CD4-positive, alpha-beta T cell treated with Interleukin-12 subunit alpha and Interleukin-12 subunit beta, for 1 hour (primary cell): Measurements from ENCODE around the gene STK11IP.

Source experiments
- DNase-seq: peaks from one replicate; pipeline ENCODE4 v3.0.0-alpha.2; 2020

The STK11IP gene

GRCh38 chr2:219563271-219563928, 34.3 kb upstream of the STK11IP start:
- DNase-seq = no peak

- no peak for DNase-seq
Observed at GRCh38 chr2:219565130-219566080, 32.3 kb upstream of the STK11IP start.

DNA sequence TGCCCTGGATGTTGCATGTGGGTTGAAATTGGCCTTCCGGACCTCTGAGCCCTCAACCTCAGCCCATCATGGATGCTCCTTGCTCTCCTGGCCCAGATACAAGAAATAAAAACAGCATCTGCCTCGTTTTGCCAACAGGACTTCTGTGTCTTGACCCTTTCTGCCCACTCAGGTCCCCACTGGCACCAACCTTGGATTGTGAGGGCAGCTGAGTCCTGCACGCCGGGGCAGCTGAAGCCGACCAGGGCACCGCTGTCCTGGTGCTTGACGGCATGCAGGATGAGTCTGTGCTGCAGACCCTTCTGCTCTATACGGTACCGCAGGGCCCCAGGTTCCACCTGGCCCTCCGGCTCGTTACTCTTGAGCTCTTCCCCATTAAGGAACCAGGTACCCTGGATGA, 31.0 kb upstream of the STK11IP start:
- no peak for DNase-seq

DNA sequence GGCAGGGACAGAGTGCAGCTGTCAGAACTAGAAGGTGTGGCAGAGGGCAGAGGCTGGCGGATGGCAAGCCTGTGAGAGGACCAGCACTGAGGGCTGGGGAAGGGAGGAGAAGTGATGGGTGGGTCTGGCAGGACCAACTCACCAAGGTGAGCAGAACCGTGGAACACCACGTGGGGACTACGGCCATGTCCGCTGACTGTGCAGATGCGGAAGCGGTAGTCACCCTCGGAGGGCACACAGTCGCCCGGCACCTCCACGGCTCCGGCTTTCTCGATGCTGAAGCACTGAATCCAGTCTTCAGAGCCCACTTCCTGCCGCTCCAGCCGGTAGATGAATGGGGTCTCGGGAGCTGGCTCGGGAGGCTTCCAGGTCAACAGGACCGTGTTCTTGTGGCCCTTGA, 30.5 kb upstream of the STK11IP start:
- DNase-seq = no peak

- DNase-seq = no peak
Observed at GRCh38 chr2:219567791-219568361, 29.8 kb upstream of the STK11IP start.

- DNase-seq = no peak
Observed at GRCh38 chr2:219569041-219569440, 28.6 kb upstream of the STK11IP start.

GRCh38 chr2:219569635-219570034, 28.0 kb upstream of the STK11IP start:
- DNase-seq = no peak

DNA sequence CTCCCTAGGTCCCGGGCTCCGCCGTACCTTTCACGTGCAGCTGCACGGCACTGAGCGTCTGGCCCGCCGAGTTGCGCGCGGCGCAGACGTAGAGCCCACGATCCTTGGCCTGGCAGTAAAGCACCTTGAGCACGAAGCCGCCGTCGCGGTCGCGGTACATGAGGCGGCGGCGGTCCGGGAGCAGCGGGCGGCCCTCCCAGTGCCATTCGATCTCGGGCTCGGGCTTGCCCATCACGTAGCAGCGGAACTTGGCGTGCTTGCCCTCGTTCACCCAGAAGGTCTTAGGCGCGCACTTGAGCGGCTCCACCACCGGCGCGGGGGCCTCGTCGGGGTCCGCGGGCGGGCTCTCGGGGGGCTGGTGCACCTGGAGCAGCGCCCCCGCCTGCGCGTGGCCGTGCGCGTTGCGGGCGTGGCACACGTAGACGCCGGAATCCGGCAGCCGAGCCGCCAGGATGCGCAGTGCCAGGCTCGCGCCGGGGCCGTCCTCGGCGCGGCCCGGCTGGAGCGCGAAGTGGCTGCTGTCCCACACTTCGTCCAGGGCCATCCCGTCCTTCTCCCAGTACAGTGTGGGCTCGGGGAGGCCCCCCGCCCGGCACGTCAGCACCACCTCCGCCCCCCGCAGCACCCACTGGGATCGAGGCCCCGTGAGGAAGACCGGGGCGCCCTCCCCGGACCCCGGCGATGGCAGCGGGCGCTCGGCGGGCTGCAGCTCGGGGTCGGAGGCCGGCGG, 27.3 kb upstream of the STK11IP start:
- no peak for DNase-seq

- no peak for DNase-seq
Observed at GRCh38 chr2:219570924-219571310, 26.7 kb upstream of the STK11IP start.

DNA sequence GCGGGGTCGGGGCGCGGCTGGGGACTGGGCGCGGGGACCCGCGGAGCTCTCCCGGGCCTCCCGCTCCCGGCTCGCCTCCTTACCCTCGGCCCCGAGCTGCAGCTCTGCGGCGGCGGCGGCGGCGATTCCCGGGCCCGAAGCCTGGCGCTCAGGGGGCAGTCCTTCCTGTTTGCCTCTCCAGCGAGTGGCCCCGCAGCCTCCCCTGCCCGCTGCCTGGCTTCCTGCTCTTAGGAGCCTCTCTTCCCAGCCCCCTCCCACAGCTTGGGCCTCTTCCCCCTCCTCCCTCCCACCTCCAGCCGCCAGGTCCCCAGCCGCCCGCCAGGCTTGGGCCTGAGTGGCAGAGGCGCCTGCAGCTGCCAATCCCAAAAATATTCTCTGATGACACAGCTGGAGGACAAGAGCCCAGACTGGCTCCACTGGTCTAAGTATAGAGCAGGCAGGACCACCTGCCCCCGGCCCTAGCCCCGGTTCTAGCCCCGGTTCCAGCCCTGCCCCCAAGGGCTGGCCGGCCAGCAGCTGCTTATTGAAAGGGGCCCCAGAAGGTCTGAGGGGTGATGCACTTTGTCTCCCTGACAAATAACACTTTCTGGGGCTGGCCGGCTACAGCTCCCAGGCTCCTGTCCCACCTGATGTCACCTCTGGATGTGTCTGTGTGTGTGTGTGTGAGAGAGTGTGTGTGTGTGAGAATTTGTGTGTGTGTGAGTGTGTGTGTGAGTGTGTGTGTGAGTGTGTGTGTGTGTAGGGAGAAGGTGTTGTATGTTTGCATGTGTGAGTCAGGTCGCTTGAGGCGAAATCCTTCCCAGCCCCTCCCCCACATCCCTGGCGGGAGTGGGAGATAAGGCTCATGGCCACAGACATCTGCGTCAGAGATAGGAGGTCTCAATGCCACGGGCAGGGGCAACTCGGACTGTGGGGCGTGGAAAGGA, 26.1 kb upstream of the STK11IP start, which contains the start of gene OBSL1:
OBSL1 (minus strand) TSS at position 229 of the 926 bp plus-strand sequence. CDS start 307 bp downstream, outside the sequence.
- DNase-seq = no peak

DNA sequence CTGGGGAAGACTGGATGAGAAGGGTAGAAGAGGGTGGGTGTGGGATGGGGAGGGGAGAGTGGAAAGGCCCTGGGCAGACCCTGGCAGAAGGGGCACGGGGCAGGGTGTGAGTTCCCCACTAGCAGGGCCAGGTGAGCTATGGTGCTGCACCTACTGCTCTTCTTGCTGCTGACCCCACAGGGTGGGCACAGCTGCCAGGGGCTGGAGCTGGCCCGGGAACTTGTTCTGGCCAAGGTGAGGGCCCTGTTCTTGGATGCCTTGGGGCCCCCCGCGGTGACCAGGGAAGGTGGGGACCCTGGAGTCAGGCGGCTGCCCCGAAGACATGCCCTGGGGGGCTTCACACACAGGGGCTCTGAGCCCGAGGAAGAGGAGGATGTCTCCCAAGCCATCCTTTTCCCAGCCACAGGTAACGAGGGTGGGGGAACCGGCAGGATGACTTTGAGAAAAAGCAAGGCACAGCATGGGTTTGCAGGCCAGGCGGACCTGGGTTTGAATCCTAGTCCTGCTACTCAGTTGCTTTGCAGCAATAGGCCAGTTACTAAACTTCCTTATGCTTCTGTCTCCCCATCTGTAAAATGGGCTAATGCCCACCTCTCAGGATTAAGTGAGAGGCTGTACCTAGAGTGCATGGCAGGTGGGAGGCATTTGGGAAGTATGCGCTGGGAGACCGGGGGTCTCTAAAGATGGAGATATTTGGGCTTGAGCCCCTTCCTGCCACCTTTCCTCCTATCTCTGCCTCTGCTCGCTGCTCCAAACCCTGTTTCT, 25.2 kb upstream of the STK11IP start, which contains the start of gene INHA:
INHA (plus strand) TSS at position 74 of the 765 bp plus-strand sequence; CDS start at position 139, 65 bp downstream.
- no peak for DNase-seq

DNA sequence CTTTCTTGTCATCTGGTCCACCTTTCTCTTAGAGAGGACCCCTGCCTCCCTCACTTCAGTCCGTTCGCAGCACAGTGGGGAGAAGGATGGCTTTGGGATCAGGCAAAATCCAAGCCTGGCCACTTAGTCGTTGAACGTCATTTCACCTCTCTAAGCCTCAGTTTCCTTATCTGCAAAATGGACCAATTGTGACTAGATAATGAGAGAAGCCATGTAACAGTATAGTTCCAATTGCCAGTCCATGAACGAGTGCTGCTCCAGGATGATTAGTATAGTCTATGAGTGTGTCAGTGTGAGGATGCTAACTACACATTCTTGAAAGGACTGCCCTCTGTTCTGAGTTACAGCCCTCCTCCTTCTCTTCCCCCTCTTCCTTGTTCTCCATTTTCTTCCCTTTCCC, 24.5 kb upstream of the STK11IP start:
- no peak for DNase-seq

- no peak for DNase-seq
Observed at GRCh38 chr2:219574484-219575311, 23.0 kb upstream of the STK11IP start.

DNA sequence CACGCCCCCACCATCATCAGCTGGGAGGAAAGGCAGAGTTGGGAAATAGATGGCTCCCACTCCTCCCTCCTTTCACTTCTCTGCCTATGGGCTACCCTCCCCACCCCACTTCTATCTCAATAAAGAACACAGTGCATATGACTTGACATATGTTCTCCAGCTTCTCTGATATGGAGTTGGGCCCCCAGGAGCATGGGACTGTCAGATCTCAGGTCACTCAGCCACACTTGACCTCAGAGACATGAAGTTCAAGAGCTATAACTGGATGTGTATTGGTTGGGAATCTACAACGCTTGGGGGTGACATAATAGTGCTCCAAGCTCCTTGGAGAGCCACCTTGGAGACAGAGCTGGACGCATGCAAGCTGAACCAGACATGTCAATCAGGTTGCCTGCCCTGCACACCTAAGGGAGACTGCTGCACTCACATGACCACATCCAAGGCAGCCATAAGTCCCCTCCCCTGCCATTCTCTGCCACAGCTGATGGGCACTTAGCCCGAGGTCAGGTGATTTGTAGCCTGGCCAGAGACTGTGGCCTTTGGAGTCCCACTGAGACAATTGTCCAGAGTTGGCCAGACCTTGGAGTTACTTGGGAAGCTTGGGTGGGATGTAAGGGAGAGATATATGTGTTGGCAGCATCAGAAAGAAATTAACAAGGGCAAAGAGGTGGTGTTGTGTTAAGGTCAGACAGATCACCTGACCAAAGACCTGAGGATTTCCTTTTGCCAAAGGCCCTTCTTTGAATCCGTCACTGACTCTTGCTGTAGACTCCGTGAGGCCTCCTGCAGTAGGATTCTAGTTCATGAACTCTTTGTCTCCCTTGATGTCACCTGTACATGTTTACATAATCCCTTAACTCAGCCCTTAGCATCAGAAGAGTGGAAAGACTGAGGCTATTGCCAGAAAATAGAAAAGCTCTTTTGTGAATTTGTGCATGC, 21.8 kb upstream of the STK11IP start:
- DNase-seq = no peak

GRCh38 chr2:219576505-219577388, 20.9 kb upstream of the STK11IP start:
- no peak for DNase-seq

DNA sequence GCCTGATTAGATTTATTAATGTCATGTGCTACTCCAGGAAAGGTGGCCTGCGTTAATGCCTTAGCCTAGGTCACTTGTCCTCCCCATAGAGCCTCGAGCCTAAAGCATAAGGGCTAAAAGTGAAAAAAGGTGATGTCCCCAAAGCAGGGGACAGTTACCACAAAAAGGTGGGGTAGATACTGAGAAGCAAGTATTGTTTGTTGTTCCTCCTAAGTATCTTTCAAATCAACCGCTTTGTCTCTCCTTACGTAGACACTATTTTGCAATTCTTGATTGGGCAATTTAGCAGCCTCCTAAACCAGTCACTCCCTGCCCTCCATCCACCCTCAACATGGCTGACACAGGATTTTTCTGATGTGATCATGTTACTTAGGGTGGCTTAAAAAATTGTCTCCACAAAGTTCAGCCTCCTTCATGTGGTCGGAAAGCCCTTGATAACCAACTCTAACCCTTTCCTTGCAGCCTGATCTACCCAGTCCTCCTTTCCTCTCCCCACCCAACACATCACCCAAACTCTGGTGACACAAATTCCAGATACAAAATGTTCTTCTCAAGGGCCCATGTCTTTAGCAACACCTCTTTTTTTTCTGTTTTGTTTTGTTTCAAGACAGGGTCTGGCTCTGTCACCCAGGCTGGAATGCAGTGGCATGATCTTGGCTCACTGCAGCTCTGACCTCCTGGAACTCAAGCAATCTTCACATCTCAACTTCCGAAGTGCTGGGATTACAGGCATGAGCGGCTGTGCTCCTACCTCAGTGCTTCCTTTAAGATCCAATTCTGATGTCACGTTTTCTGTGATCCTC, 18.6 kb upstream of the STK11IP start:
- DNase-seq = no peak

DNA sequence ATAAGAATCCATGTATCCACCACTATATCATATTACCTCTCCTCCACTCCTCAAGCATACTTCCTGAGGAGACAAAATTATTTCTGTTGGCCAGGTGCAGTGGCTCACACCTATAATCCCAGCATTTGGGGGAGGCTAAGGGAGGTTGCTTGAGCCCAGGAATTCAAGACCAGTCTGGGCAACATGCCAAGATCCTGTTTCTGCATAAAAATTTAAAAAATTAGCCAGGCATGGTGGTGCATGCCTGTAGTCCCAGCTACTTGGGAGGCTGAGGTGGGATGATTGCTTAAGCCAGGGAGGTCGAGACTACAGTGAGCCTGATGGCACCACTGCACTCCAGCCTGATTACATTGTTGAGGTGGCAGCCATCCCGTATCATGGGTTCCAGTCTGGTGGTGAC, 16.3 kb upstream of the STK11IP start:
- DNase-seq = no peak
